CD4-positive, alpha-beta memory T cell (primary cell): Measurements from ENCODE around the gene FHIT. TPM values are rescaled to one million over a fixed set of nuclear protein-coding genes. Genes with fewer than 3 reads are reported as not detected.
A peak's percentile ranks its signal among the peaks of the same experiment; 100 is the strongest.

Experiments
- CTCF ChIA-PET: fragments of 350-600 bp; sonication (Branson Sonifier 250); formaldehyde crosslinking; loops from one replicate; lab custom pipeline; 2021; ENCODE audit warnings: inconsistent platforms; ENCODE audit not compliant: partially characterized antibody; lab: Charles Lee
- POLR2A ChIA-PET: fragments of 350-600 bp; sonication (Branson Sonifier 250); formaldehyde crosslinking; loops from one replicate; lab custom pipeline; 2021; ENCODE audit not compliant: partially characterized antibody; lab: Charles Lee
- DNase-seq, 5 donors: peaks; one replicate each; pipeline versions ENCODE4 v3.0.0 to v3.0.0-alpha.2; 2020 to 2022; ENCODE audit warnings: mixed read lengths in 1 of 5
- H3K27ac ChIP-seq: one replicate; pipeline ENCODE4 v1.7.0; 2013; ENCODE audit warnings: low read depth, low read length
- H3K27me3 ChIP-seq: 2 replicates; pipeline ENCODE4 v1.7.0; 2013; ENCODE audit warnings: mild to moderate bottlenecking, low read length, moderate library complexity; ENCODE audit not compliant: insufficient read depth
- H3K36me3 ChIP-seq: 2 replicates; pipeline ENCODE4 v1.7.0; 2013; ENCODE audit warnings: mild to moderate bottlenecking, low read length, moderate library complexity; ENCODE audit not compliant: insufficient read depth
- H3K4me1 ChIP-seq: 2 replicates; pipeline ENCODE4 v1.7.0; 2013; ENCODE audit warnings: mild to moderate bottlenecking, low read length, moderate library complexity; ENCODE audit not compliant: insufficient read depth
- H3K4me3 ChIP-seq, 2 donors: one replicate each; pipeline ENCODE4 v1.7.0; 2013; ENCODE audit warnings: low read length in 2 of 2, mild to moderate bottlenecking in 1 of 2
- H3K9me3 ChIP-seq, 2 donors: one replicate each; pipeline ENCODE4 v1.7.0; 2013; ENCODE audit warnings: low read length in 2 of 2, control low read depth in 1 of 2; ENCODE audit not compliant: control insufficient read depth in 1 of 2
- H3K27ac Mint-ChIP-seq, 7 donors: one replicate each; pipeline ENCODE4 v1.8.0; 2020 to 2021; ENCODE audit warnings: mixed read lengths in 7 of 7, mild to moderate bottlenecking in 6 of 7, inconsistent platforms in 3 of 7, moderate library complexity in 3 of 7
- H3K27me3 Mint-ChIP-seq, 2 donors: one replicate each; pipeline ENCODE4 v1.8.0; 2020 to 2021; ENCODE audit warnings: mixed read lengths in 2 of 2
- H3K36me3 Mint-ChIP-seq, 2 donors: one replicate each; pipeline ENCODE4 v1.8.0; 2020 to 2021; ENCODE audit warnings: mixed read lengths in 2 of 2, inconsistent platforms in 1 of 2, mild to moderate bottlenecking in 1 of 2
- H3K4me1 Mint-ChIP-seq, 4 donors: one replicate each; pipeline ENCODE4 v1.8.0; 2020 to 2021; ENCODE audit warnings: mixed read lengths in 4 of 4, mild to moderate bottlenecking in 1 of 4
- H3K4me3 Mint-ChIP-seq, 8 donors: one replicate each; pipeline ENCODE4 v1.8.0; 2020 to 2021; ENCODE audit warnings: mixed read lengths in 8 of 8, mild to moderate bottlenecking in 7 of 8, moderate library complexity in 6 of 8, inconsistent platforms in 3 of 8
- H3K9me3 Mint-ChIP-seq, 8 donors: one replicate each; pipeline ENCODE4 v1.8.0; 2020 to 2021; ENCODE audit warnings: mixed read lengths in 8 of 8, mild to moderate bottlenecking in 5 of 8, inconsistent platforms in 3 of 8, moderate library complexity in 1 of 8
- intact Hi-C: fragments of 100-400 bp; cut with micrococcal nuclease; formaldehyde crosslinking; loops from one replicate; pipeline ENCODE4 v1.15.1; 2023
- polyA plus RNA-seq, 2 donors: library from polyadenylated mRNA; unstranded; fragments of 300-500 nt; fragmentation: Illumina TruSeq; gene quantifications; one replicate each; pipeline ENCODE4 v1.2.3, GENCODE V29; 2021
- total RNA-seq, 2 experiments: library from RNA; stranded (reverse); gene quantifications; one replicate each; pipeline ENCODE4 v1.2.3, GENCODE V29; 2021

FHIT gene
- total and polyA plus RNA-seq, 4 experiments from 2014 or later = 8.5 to 58.7 (median 33.2) TPM

DNA sequence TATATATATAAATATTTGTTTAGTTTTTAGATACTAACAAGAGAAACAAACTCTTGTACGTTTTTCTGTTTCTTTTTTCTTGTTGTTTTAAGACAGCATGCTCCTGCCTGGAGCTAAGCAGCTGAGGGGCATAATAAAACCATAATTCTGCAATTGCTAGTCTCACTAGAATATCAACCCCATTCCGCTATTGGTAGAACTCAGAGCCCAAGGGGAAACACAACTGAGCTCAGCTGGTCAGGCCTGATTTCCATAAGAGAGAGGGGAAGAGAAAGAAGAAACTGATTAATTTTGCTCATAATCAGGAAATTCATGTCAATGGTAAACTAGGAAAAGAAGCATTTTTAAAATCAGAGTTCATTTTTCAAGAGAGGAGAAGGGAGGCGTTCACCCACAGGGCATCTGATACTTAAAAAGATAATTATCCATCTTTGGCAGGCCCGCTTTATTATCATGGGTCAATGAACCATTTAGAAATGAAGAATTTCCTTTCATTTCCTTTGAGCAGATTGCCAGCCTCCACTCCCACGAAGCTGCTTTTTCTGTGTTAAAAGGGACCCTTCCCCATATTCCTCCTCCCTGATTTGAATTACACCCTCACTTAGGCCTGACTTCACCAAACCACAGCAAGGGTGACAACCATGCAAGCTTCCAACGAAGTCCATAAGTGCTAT is 1236.1 kb downstream of the FHIT start:
- H3K9me3 Mint-ChIP-seq = peaks cover 0 to 28% (median 12%) of the 10 kb centered on the region in 8 donors
- no peak overlapping the region for H3K4me3 ChIP-seq
- peaks cover 51 to 83% (median 65%) of the 10 kb centered on the region in 4 donors for H3K4me1 Mint-ChIP-seq
- H3K27ac Mint-ChIP-seq = peak overlapping the region in 2 of 7 donors; percentile 43 to 52
- no peaks in the 10 kb centered on the region for H3K27me3 ChIP-seq
- peak overlapping the region in 3 of 8 donors; percentile 28 to 57 (median 31) for H3K4me3 Mint-ChIP-seq
- peaks cover 18 to 28% of the 10 kb centered on the region in 2 donors for H3K36me3 Mint-ChIP-seq
- no peak for DNase-seq
- intact Hi-C loops = loop anchor here (10.0 kb wide), 1 partner anchor 560 kb away; no protein-coding TSS in a partner anchor
- H3K27ac ChIP-seq = no peak overlapping the region
- ChIA-PET CTCF (no interaction called here), POLR2A (interaction anchor here (0.7 to 1.0 kb wide), 2 partner anchors 64 to 75 kb away, joined by 3 read pairs; no protein-coding TSS in a partner anchor)
- no peaks in the 10 kb centered on the region for H3K27me3 Mint-ChIP-seq
- H3K36me3 ChIP-seq = no peaks in the 10 kb centered on the region
- H3K9me3 ChIP-seq = peaks cover 6 to 9% of the 10 kb centered on the region in 2 donors
- H3K4me1 ChIP-seq = peaks cover 88% of the 10 kb centered on the region

DNA sequence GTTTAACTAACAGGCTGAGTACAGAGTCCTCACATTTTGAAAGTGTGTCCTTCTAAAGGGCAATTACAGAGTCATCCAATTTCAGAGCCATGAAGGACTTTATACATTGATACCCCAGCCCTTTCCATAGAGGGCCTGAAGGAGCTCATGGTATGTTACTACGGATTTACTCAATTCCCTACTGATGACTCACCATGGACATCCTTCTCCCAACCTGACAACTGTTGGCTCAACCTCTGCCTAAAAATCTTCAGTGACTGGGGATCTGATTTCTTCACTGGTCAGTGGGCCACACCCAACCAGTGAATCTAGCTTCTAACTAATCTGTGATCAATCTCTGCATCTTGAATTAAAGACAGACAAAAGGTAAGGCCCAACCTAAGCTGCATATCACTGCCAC is 1238.0 kb downstream of the FHIT start:
- Histone ChIP-seq H3K9me3 (peaks cover 5 to 7% of the 10 kb centered on the region in 2 donors), H3K27ac (no peak overlapping the region), H3K36me3 (no peaks in the 10 kb centered on the region), H3K4me1 (peaks cover 99% of the 10 kb centered on the region), H3K4me3 (no peak overlapping the region), H3K27me3 (no peaks in the 10 kb centered on the region)
- Mint-ChIP-seq H3K4me1 (peaks cover 64 to 90% (median 78%) of the 10 kb centered on the region in 4 donors), H3K9me3 (peaks cover 0 to 18% (median 8%) of the 10 kb centered on the region in 8 donors), H3K27ac (peak overlapping the region; percentile 37 to 91 (median 63)), H3K36me3 (peaks cover 15 to 21% of the 10 kb centered on the region in 2 donors), H3K27me3 (no peaks in the 10 kb centered on the region), H3K4me3 (peak overlapping the region in 4 of 8 donors; percentile 9 to 88 (median 44))
- no peak for DNase-seq
- intact Hi-C loops = loop anchor here (10.0 kb wide), 1 partner anchor 558 kb away; no protein-coding TSS in a partner anchor
- POLR2A ChIA-PET = interaction anchor here (1.3 to 1.8 kb wide), 2 partner anchors 35 to 52 kb away, joined by 3 to 5 read pairs; no protein-coding TSS in a partner anchor
- CTCF ChIA-PET = interaction anchor here (1.0 to 1.1 kb wide), 2 partner anchors 36 to 156 kb away, joined by 3 to 5 read pairs; no protein-coding TSS in a partner anchor

DNA sequence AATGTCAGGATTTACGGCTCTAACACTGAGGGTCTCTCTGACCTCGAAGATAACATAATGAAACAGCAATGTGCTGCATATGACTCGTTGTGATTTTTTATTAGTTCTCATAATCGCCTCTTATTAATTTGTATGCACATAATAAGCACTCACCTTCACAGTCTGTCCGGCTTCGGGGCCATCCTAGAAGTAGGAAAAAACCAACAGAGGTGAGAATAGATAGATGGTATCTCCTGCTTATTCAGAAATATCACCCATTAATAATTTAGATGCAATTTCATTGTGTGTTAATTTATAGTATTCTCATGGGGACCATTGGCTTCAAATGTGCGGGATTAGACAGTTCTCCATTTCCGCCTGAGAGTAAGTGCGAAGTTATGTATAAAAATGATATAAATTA is 1240.0 kb downstream of the FHIT start:
- CTCF ChIA-PET = interaction anchor here (0.8 to 1.9 kb wide), 5 partner anchors 10 to 71 kb away, joined by 3 to 8 read pairs (median 4); no protein-coding TSS in a partner anchor
- H3K36me3 Mint-ChIP-seq = peaks cover 6 to 10% of the 10 kb centered on the region in 2 donors
- H3K4me3 Mint-ChIP-seq = peak overlapping the region; percentile 67 to 88 (median 84)
- H3K4me1 Mint-ChIP-seq = peaks cover 54 to 83% (median 71%) of the 10 kb centered on the region in 4 donors
- H3K27me3 ChIP-seq = no peaks in the 10 kb centered on the region
- H3K4me3 ChIP-seq = peak overlapping the region in 1 of 2 donors; percentile 3
- peak overlapping the region; percentile 47 for H3K27ac ChIP-seq
- H3K27ac Mint-ChIP-seq = peak overlapping the region; percentile 91 to 99 (median 96)
- intact Hi-C loops = loop anchor here (1.0 to 10.0 kb wide), 2 partner anchors 37 to 556 kb away; no protein-coding TSS in a partner anchor
- no peaks in the 10 kb centered on the region for H3K27me3 Mint-ChIP-seq
- H3K9me3 ChIP-seq = no peaks in the 10 kb centered on the region
- POLR2A ChIA-PET = interaction anchor here (0.8 to 3.5 kb wide), 17 partner anchors 9 to 567 kb away, joined by 3 to 24 read pairs (median 7); no protein-coding TSS in a partner anchor
- peaks cover 98% of the 10 kb centered on the region for H3K4me1 ChIP-seq
- no peak for DNase-seq
- no peaks in the 10 kb centered on the region for H3K36me3 ChIP-seq
- peaks cover 0 to 7% (median 2%) of the 10 kb centered on the region in 8 donors for H3K9me3 Mint-ChIP-seq

DNA sequence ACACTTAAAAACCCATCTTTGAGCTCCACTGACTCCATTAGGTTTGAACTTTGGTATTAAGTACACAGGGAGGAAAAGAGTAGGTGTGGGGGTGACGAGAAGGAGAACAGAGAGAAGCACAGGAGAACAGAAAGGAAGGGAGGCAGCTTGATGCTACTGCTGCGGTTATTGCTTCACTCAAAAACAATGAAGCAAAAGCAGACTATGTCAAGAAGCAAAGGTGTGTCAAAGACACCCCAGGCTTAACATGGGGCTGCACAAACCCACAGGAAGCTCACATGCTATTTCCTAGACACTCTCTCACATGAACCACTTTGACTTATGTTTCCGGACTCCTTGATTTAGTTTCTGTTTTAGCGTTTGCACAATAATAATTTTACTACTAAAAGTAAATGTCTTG is 1240.5 kb downstream of the FHIT start:
- Mint-ChIP-seq H3K4me1 (peaks cover 55 to 85% (median 73%) of the 10 kb centered on the region in 4 donors), H3K4me3 (peak overlapping the region; percentile 67 to 88 (median 84)), H3K27ac (peak overlapping the region; percentile 91 to 99 (median 96)), H3K36me3 (peaks cover 6 to 12% of the 10 kb centered on the region in 2 donors), H3K27me3 (no peaks in the 10 kb centered on the region), H3K9me3 (peaks cover 0 to 7% (median 2%) of the 10 kb centered on the region in 8 donors)
- intact Hi-C loops = loop anchor here (1.0 to 10.0 kb wide), 3 partner anchors 38 to 556 kb away; no protein-coding TSS in a partner anchor
- ChIA-PET CTCF (interaction anchor here (0.8 to 1.9 kb wide), 9 partner anchors 10 to 71 kb away, joined by 3 to 8 read pairs (median 4); no protein-coding TSS in a partner anchor), POLR2A (interaction anchor here (0.6 to 3.5 kb wide), 21 partner anchors 9 to 559 kb away, joined by 3 to 24 read pairs (median 6); no protein-coding TSS in a partner anchor)
- DNase-seq = peak; percentile 79 to 86 (median 84)
- no peaks in the 10 kb centered on the region for H3K27me3 ChIP-seq
- no peaks in the 10 kb centered on the region for H3K36me3 ChIP-seq
- peak overlapping the region; percentile 47 for H3K27ac ChIP-seq
- peak overlapping the region; percentile 3 to 18 for H3K4me3 ChIP-seq
- peaks cover 95% of the 10 kb centered on the region for H3K4me1 ChIP-seq
- no peaks in the 10 kb centered on the region for H3K9me3 ChIP-seq

DNA sequence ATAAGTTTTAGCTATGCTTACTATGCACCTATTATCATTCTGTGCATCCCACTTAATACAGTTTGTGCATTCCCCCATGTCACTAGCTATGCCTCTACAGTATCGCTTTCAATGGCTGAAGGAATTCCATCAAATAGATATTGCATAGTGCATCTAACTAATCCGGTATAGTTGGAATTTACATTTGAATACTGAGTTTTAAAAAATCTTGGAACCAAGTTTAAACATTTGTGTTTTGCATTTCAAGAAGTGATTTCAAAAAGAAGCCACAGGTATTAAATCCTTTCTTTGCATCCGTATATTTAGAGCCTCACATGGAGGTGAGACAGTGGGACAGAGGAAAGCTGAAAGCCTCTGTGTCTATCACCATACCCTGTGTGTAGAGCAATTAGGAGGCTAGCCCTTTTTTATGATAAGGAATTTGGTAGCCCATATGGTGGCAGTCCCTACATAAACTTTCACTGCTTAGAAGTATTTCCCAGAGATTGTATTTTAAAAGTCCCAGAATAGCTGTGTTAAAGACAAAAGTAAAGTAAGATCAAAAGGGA is 1241.2 kb downstream of the FHIT start:
- H3K36me3 ChIP-seq = no peaks in the 10 kb centered on the region
- H3K9me3 Mint-ChIP-seq = peaks cover 0 to 7% (median 2%) of the 10 kb centered on the region in 8 donors
- no peaks in the 10 kb centered on the region for H3K9me3 ChIP-seq
- H3K4me3 Mint-ChIP-seq = peak overlapping the region; percentile 67 to 88 (median 84)
- no peaks in the 10 kb centered on the region for H3K27me3 Mint-ChIP-seq
- intact Hi-C loops = loop anchor here (1.0 to 10.0 kb wide), 2 partner anchors 70 to 555 kb away; no protein-coding TSS in a partner anchor
- peaks cover 93% of the 10 kb centered on the region for H3K4me1 ChIP-seq
- H3K36me3 Mint-ChIP-seq = peaks cover 6 to 10% of the 10 kb centered on the region in 2 donors
- DNase-seq = no peak
- peaks cover 53 to 86% (median 75%) of the 10 kb centered on the region in 4 donors for H3K4me1 Mint-ChIP-seq
- ChIA-PET POLR2A (interaction anchor here (0.6 to 3.5 kb wide), 19 partner anchors 10 to 558 kb away, joined by 3 to 24 read pairs (median 6); no protein-coding TSS in a partner anchor), CTCF (interaction anchor here (0.8 to 1.9 kb wide), 8 partner anchors 10 to 72 kb away, joined by 3 to 8 read pairs (median 4); no protein-coding TSS in a partner anchor)
- peak overlapping the region in 1 of 2 donors; percentile 18 for H3K4me3 ChIP-seq
- no peaks in the 10 kb centered on the region for H3K27me3 ChIP-seq
- H3K27ac Mint-ChIP-seq = peak overlapping the region; percentile 91 to 99 (median 96)
- peak overlapping the region; percentile 47 for H3K27ac ChIP-seq

DNA sequence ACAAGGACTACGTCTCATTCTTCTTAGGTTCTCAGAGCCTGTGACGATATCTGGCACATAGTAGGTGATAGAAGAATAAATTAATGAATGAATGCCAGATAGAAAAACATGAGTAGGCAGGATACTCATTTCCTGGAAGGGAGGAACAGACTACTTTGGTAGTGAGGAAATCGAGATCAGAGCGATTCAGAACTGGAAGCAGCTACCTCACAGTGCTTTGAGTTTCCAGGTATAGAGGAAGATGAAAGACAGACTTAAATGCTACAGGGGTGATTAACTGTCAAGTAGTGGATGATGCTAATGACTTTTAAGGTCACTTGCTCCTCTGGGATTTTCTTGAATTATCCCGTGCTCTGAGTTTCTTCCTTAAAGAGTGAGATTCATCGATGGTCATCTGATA is 1249.9 kb downstream of the FHIT start:
- Mint-ChIP-seq H3K4me1 (peaks cover 19 to 46% (median 36%) of the 10 kb centered on the region in 4 donors), H3K36me3 (peaks cover 2 to 4% of the 10 kb centered on the region in 2 donors), H3K27me3 (no peaks in the 10 kb centered on the region), H3K4me3 (peak overlapping the region in 1 of 8 donors; percentile 36), H3K9me3 (peaks cover 0 to 3% (median 0%) of the 10 kb centered on the region in 8 donors), H3K27ac (peak overlapping the region in 1 of 7 donors; percentile 3)
- peaks cover 24% of the 10 kb centered on the region for H3K4me1 ChIP-seq
- no peaks in the 10 kb centered on the region for H3K27me3 ChIP-seq
- no peaks in the 10 kb centered on the region for H3K9me3 ChIP-seq
- no peak overlapping the region for H3K27ac ChIP-seq
- POLR2A ChIA-PET = interaction anchor here (1.0 kb wide), 1 partner anchor 10 kb away, joined by 5 read pairs; no protein-coding TSS in a partner anchor
- intact Hi-C loops = no loop called here
- DNase-seq = no peak
- no peaks in the 10 kb centered on the region for H3K36me3 ChIP-seq
- CTCF ChIA-PET = no interaction called here
- H3K4me3 ChIP-seq = no peak overlapping the region
